GM10248 (cell line): Measurements from ENCODE around the gene IL1RL2.

Source experiments
- CTCF ChIA-PET: fragments of 300-600 bp; sonication (Branson Sonifier 250); formaldehyde crosslinking; extraction: SDS; loops from one replicate; lab custom pipeline; 2021; ENCODE audit warnings: antibody characterized with exemption; lab: Yijun Ruan, JAX
- POLR2A ChIA-PET: fragments of 350-650 bp; sonication (Branson Sonifier 250); formaldehyde crosslinking; extraction: SDS; loops from one replicate; lab custom pipeline; 2020; ENCODE audit warnings: antibody characterized with exemption; lab: Yijun Ruan, JAX
- DNase-seq: peaks from one replicate; pipeline ENCODE4 v3.0.0; 2012; ENCODE audit errors: extremely low spot score
- CTCF ChIP-seq: IDR thresholded peaks from 2 replicates; pipeline ENCODE4 v1.5.1; 2012; ENCODE audit warnings: mild to moderate bottlenecking, low read depth; ENCODE audit errors: extremely low read depth, missing control alignments, control extremely low read depth

IL1RL2 gene

GRCh38 chr2:102200539-102200938 lies 13.7 kb downstream of the IL1RL2 start:
- CTCF ChIA-PET = interaction anchor here (1.1 to 1.9 kb wide), 3 partner anchors 8 to 40 kb away, joined by 3 to 7 read pairs (median 4); no protein-coding TSS in a partner anchor
- DNase-seq = no peak
- TF ChIP-seq CTCF = no peak
- POLR2A ChIA-PET = no interaction called here

GRCh38 chr2:102204638-102205037 lies 17.8 kb downstream of the IL1RL2 start:
- TF ChIP-seq CTCF = no peak
- POLR2A ChIA-PET = no interaction called here
- CTCF ChIA-PET = interaction anchor here (0.6 kb wide), 1 partner anchor 16 kb away, joined by 3 read pairs; no protein-coding TSS in a partner anchor
- DNase-seq = no peak

GRCh38 chr2:102206666-102207341 lies 20.0 kb downstream of the IL1RL2 start:
- CTCF ChIA-PET = no interaction called here
- POLR2A ChIA-PET = no interaction called here
- no peak for TF ChIP-seq CTCF
- DNase-seq = no peak

GRCh38 chr2:102208774-102209173 lies 22.0 kb downstream of the IL1RL2 start:
- POLR2A ChIA-PET = no interaction called here
- DNase-seq = no peak
- CTCF ChIA-PET = interaction anchor here (1.3 kb wide), 1 partner anchor 9 kb away, joined by 4 read pairs; no protein-coding TSS in a partner anchor
- no peak for TF ChIP-seq CTCF

- ChIA-PET CTCF (interaction anchor here (0.9 kb wide), 1 partner anchor 9 kb away, joined by 3 read pairs; no protein-coding TSS in a partner anchor), POLR2A (no interaction called here)
- no peak for TF ChIP-seq CTCF
- DNase-seq = no peak
Measured at GRCh38 chr2:102209474-102209873, 22.7 kb downstream of the IL1RL2 start.

GRCh38 chr2:102217032-102217431 lies 30.2 kb downstream of the IL1RL2 start:
- CTCF ChIA-PET = no interaction called here

More at GRCh38 chr2:102217032-102217431, 30.2 kb downstream of the IL1RL2 start:
- DNase-seq = no peak
- POLR2A ChIA-PET = no interaction called here
- TF ChIP-seq CTCF = no peak
